Mammary epithelial cell (primary cell): ENCODE results near the gene FOXP3.
"Not testable (repeated sequence)": the region's sequence is repeated elsewhere in the genome, so short reads cannot be mapped to it uniquely, and the experiment has no call there.

Experiments used
- CTCF ChIP-seq, 2 donors: IDR thresholded peaks in 1 of 2; conservative IDR thresholded peaks in 1 of 2; 2 replicates each; pipeline ENCODE4 v1.5.1; 2011 to 2012; ENCODE audit warnings: inconsistent platforms in 2 of 2, low read length in 2 of 2, mild to moderate bottlenecking in 2 of 2, control low read depth in 1 of 2, low read depth in 1 of 2; ENCODE audit not compliant: insufficient read depth in 1 of 2; ENCODE audit errors: extremely low read depth in 1 of 2
- EZH2 ChIP-seq: IDR thresholded peaks from 2 replicates; pipeline ENCODE4 v1.6.1; 2012; ENCODE audit warnings: low read length, inconsistent platforms, borderline replicate concordance

GRCh38 chrX:49307775-49308174 lies 43.3 kb upstream of the FOXP3 start:
- TF ChIP-seq CTCF (conservative IDR thresholded peaks at IDR 0.05 in 1 of 2, IDR thresholded peaks at IDR 0.05 in 1 of 2; ENCODE audit: extremely low read depth in 1 of 2, insufficient read depth in 1 of 2, low read depth in 1 of 2, low read length in 2 of 2); EZH2: not testable (repeated sequence)
